DND-41 (cell line): ENCODE results near the gene PARN.

Experiments used
- CTCF ChIP-seq: IDR thresholded peaks from 2 replicates; pipeline ENCODE4 v1.5.1; 2012; ENCODE audit warnings: borderline replicate concordance, low read length, moderate library complexity, mild to moderate bottlenecking; ENCODE audit not compliant: poor library complexity, severe bottlenecking; ENCODE audit errors: extremely low read depth
- EZH2 ChIP-seq: IDR thresholded peaks from 3 replicates; pipeline ENCODE4 v1.6.1; 2012; ENCODE audit warnings: borderline replicate concordance, low read depth, mild to moderate bottlenecking, moderate library complexity, low read length, inconsistent platforms; ENCODE audit not compliant: severe bottlenecking

GRCh38 chr16:14611660-14612059 is 18.4 kb downstream of the PARN start:
- TF ChIP-seq CTCF (no peak), EZH2 (no peak)
